NCI-H146 treated with DMSO at 0.1 percent for 48 hours (cell line): Measurements from ENCODE around the gene IFT43.

Source experiments
- DNase-seq: peaks from one replicate; lab custom pipeline; 2025; ENCODE audit not compliant: unreplicated experiment; lab: John Stamatoyannopoulos, UW

Gene IFT43

DNA sequence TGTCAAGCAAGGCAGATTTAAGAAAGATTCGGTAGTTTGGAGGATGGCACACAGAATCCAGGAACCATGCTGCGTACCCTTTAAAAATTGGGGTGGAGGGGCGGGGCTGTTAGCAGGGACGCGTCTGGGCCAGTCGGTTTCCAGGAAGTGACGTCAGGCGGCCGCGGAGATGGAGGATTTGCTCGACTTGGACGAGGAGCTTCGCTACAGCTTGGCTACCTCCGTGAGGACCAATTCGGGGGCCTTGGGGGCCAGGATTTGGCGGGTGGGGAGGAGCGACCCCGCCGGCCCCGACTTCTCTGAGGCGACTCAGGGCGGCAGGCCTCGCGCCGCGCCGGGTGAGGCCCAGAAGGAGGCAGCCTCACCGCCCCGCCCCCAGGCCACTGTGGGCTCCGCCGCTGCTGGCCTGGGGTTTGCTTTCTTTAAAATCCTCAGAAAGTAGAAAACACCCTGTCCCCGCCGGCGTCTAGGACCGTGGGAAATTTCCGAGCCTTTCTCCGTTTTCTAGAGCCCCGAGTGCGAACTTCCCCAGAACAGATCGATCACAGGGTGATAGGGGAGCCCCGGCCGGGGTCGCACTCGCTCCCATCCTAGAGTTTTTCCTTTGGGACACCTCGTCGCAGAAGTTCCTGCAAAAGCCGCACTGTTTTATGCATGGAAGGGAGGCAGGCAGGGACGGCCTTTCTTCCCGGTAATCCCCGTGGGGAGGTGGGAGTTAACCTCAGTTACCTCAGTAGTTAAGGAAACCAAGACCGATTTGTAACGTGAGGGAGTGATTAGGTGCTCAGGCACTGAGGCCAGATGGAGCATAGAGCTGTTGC is at the start of gene IFT43:
Gene IFT43, plus strand, starts transcription at position 146 of the 821 bp plus-strand sequence. Its CDS starts 24 bp downstream, at position 170.
- DNase-seq, result peak; percentile 28

DNA sequence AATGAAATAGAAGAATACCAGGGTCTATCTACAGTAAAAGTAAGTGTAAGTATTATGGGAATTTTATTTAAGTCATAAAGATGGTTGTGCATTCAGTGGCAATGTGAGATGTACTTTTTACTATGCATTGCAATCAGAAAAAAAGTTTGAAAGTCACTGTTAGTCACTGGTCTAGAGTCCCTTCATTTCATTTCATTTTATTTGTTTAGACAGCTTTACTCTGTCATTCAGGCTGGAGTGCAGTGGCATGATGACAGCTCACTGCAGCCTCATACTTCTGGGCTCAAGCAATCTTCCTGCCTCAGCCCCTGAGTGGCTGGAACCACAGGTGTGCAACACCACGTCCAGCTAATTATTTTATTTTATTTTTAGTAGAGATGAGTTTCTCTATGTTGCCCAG is 46.4 kb upstream of the IFT43 start:
- DNase-seq, result no peak

GRCh38 chr14:75941030-75941429 is 44.5 kb upstream of the IFT43 start:
- no peak for DNase-seq

DNA sequence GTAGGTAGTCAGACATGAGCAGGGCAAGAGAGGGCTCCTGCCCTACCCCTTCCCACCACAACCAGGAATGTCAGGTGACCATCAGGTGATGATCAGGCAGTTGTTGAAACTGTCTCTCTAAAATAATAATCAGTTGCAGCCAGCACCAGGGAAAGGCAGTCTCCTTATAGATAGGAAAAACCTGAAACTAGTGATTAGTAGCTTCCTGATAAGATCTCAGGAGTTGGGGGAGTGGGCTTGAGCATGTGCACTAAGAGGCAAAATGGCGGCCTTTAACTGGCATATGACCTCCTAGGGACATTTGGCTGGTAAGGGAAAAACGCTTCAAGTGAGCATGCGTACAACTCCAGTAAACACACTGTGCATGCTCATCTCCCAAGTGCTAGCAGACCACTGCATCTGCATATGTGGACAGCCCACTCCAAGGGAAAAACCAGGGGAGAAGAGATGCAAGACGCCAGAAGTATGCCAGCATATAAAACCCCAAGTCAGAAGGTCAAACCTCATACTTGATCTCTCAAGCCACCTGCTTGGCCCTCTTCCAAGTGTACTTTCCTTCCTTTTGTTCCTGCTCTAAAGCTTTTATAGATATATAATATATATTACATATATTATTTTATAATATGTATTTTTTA is 40.8 kb upstream of the IFT43 start:
- DNase-seq, result no peak

DNA sequence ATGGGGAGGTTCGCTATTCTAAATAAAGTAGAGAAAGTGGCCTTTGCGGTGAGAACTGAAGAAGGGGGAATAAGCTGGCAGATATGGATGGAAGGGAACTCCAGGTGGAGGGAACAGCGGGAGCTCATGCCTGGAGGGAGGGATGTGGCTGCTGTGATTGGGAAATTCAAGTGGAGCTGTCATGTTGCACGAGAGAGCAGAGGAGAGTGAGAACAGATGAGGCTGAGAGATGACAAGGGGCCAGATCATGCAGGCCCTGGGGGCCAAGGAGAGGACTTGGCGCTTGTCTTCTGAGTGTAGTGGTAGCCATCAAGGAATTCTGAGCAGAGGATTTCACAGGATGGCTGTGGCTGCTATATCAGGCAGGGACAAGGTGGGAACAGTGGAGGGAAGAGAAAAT is 38.8 kb upstream of the IFT43 start:
- no peak for DNase-seq

DNA sequence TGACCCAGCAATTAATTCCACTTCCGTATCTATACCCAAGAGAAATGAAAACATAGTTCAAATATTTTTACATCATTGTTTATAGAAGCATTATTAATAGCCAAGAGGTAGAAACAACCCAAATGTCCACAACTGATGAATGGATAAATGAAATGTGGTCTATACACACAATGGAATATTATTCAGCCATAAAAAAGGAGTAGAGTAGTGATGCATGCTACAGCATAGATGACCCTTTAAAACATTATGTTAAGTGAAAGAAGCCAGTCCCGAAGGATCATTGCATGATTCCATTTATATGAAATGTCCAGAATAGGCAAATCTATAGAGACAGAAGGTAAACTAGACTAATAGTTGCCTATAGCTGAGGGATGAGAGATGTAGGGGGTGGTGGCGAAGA is 33.1 kb upstream of the IFT43 start:
- DNase-seq, result no peak

GRCh38 chr14:75959031-75959430 is 26.5 kb upstream of the IFT43 start:
- no peak for DNase-seq

GRCh38 chr14:75960231-75960630 is 25.3 kb upstream of the IFT43 start:
- DNase-seq, result no peak

DNA sequence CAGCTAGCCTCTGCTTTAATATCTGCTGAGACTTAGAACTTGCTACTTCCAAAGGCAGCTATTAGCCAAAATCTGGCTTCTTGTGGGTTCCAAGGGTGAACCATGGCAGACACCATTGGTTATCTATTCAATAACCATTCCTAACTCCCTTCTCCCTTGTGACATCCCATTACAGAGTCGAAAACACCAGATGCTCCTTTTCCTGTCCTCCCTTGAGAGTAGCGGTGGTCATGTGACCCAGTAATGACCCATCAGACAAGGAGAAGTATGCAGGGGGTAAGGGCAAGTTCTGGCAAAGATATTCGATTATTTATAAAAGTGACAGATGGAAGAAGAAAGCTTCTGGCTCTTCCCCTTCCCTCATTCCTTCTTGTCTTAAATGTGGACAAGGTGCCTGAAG is 23.9 kb upstream of the IFT43 start:
- DNase-seq, result no peak

DNA sequence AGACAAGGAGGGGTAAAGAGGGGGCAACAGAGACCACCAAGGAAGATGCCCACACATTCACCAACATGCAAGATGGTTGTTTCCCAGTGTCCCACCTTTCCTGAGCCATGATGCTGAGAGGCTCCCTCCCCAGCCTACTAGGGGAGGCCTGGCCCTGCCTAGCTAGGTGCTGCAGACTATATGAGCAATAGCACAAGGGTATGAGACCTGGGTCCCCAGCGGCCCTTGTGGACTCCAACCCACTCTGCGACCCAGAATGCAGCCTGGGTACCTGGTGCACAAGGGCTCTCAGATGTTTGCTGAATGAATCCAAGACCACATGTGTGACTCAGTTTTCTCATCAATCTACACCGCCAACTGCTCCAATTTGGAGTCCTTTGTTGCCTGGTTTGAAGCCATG is 17.7 kb upstream of the IFT43 start:
- DNase-seq, result no peak

GRCh38 chr14:75968456-75968855 is 17.1 kb upstream of the IFT43 start:
- DNase-seq, result no peak

GRCh38 chr14:75969126-75969525 is 16.4 kb upstream of the IFT43 start:
- no peak for DNase-seq

GRCh38 chr14:75969891-75970290 is 15.7 kb upstream of the IFT43 start:
- DNase-seq, result no peak

DNA sequence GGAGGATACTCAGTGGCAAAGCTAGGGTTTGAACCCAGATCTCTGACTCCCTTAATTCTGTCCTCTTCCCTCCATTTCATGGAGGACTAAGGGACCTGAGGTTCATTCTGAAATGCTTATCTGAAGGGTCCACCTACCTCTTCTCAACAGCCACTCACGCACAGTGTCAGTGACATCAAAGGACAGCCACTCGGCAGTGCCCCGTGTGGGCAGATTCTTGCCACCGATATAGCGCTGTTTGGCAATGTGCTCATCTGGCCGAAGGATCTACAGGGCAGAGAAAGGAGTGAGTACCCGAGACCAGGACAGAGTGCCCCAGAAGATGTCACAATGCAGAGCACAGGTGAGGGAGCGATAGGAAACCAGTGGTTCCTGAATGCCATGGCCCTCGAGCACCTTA is 14.6 kb upstream of the IFT43 start:
- DNase-seq, result no peak

GRCh38 chr14:75971509-75971908 is 14.1 kb upstream of the IFT43 start:
- no peak for DNase-seq

GRCh38 chr14:75972801-75973421 is 12.7 kb upstream of the IFT43 start:
- DNase-seq, result no peak

GRCh38 chr14:75976826-75977581 is 8.6 kb upstream of the IFT43 start:
- no peak for DNase-seq

DNA sequence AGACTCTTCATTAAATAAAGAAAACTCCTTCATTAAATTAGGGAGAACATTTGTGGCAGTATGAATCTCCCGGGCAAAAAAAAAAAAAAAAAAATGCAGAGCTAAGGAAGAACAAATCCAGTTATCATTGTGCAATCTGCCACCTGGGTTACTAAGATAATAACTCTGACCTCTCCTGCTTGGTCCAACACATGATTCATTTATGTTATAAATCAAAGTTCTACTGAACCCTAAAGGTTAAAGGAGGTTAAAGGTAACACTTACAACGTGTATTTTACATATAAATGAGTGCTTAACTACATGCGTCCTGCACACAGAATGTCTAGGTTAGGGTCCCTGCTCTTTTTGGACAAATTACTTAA is 8.0 kb upstream of the IFT43 start:
- DNase-seq, result no peak

DNA sequence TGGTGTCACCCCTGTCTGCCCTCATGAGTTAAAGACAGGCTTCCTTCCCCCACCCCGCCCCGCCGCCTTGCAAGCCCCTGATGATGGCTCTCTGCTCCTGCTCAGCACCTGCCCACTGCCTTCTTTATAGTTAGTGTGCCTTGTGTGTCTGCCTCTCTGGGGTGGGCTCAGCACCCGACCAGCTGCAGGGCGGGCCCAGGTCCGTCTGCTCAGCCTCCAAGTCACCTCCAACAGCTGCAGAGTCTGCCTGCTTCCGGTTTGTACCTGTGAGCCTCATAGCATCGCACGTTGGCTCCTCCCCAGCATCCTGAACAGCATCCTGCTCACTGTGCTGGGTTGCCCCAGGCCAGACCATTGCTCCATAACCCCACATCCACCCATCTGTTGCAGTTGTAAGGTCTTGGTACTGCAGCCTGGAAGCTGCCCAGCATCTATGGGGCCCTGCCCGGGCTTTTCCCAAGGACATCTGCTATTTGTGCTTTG is 7.3 kb upstream of the IFT43 start:
- DNase-seq, result no peak

- no peak for DNase-seq
Observed at GRCh38 chr14:75979071-75979571, 6.4 kb upstream of the IFT43 start.
